OCI-LY1 (cell line): Measurements from ENCODE around the gene LRRC34.

Source experiments
- H2AFZ ChIP-seq: fragments of 200-600 bp; sonication (generic), shearing (Covaris generic); 2 replicates; pipeline ENCODE4 v1.6.0; 2014; ENCODE audit warnings: antibody characterized with exemption, mild to moderate bottlenecking, low read length
- H3F3A ChIP-seq: fragments of 200-600 bp; sonication (generic), shearing (Covaris generic); 2 replicates; pipeline ENCODE4 v1.6.0; 2014; ENCODE audit warnings: mild to moderate bottlenecking, antibody characterized with exemption, low read length, moderate library complexity; ENCODE audit not compliant: insufficient read depth
- H3K27ac ChIP-seq: fragments of 200-600 bp; sonication (generic); 2 replicates; pipeline ENCODE4 v1.5.1; 2014; ENCODE audit warnings: low read length, mixed run types, mild to moderate bottlenecking, low read depth; ENCODE audit not compliant: poor library complexity, severe bottlenecking
- H3K27me3 ChIP-seq: fragments of 200-600 bp; sonication (generic); 2 replicates; pipeline ENCODE4 v1.6.0; 2014; ENCODE audit warnings: antibody characterized with exemption, mild to moderate bottlenecking, low read length, moderate library complexity; ENCODE audit not compliant: insufficient read depth
- H3K36me3 ChIP-seq: fragments of 200-600 bp; sonication (generic); 2 replicates; pipeline ENCODE4 v1.6.1; 2014; ENCODE audit warnings: mild to moderate bottlenecking, antibody characterized with exemption, low read length, moderate library complexity, mixed read lengths; ENCODE audit not compliant: insufficient read depth
- H3K4me1 ChIP-seq: fragments of 200-600 bp; sonication (generic); 2 replicates; pipeline ENCODE4 v1.5.1; 2014; ENCODE audit warnings: mild to moderate bottlenecking, low read length, moderate library complexity; ENCODE audit not compliant: insufficient read depth, severe bottlenecking
- H3K4me2 ChIP-seq: fragments of 200-600 bp; sonication (generic), shearing (Covaris generic); 2 replicates; pipeline ENCODE4 v1.6.1; 2014; ENCODE audit warnings: low read length
- H3K4me3 ChIP-seq: fragments of 200-600 bp; sonication (generic); 2 replicates; pipeline ENCODE4 v1.5.1; 2014; ENCODE audit warnings: low read length, low read depth, mild to moderate bottlenecking, mixed read lengths; ENCODE audit not compliant: poor library complexity, severe bottlenecking
- H3K79me2 ChIP-seq: fragments of 200-600 bp; shearing (Covaris generic); 2 replicates; pipeline ENCODE4 v1.6.1; 2016; ENCODE audit warnings: mixed run types, low read length, mixed read lengths; ENCODE audit not compliant: insufficient read depth
- H3K9ac ChIP-seq: fragments of 200-600 bp; sonication (generic), shearing (Covaris generic); 2 replicates; pipeline ENCODE4 v1.6.1; 2014; ENCODE audit warnings: mild to moderate bottlenecking, low read length, mixed read lengths
- H3K9me2 ChIP-seq: fragments of 200-600 bp; sonication (generic), shearing (Covaris generic); 2 replicates; pipeline ENCODE4 v1.6.1; 2014; ENCODE audit warnings: low read depth, mild to moderate bottlenecking, low read length, mixed read lengths
- H3K9me3 ChIP-seq: fragments of 200-600 bp; shearing (Covaris generic); 2 replicates; pipeline ENCODE4 v1.6.1; 2014; ENCODE audit warnings: low read length, mixed read lengths
- H4K20me1 ChIP-seq: fragments of 200-600 bp; sonication (generic), shearing (Covaris generic); 2 replicates; pipeline ENCODE4 v1.6.0; 2016; ENCODE audit warnings: mild to moderate bottlenecking, low read length; ENCODE audit not compliant: insufficient read depth
- CTCF ChIP-seq: fragments of 200-600 bp; sonication (generic), shearing (Covaris generic); IDR thresholded peaks from 2 replicates; pipeline ENCODE4 v1.5.1; 2017; ENCODE audit warnings: mild to moderate bottlenecking, antibody characterized with exemption, low read length, moderate library complexity, mixed read lengths
- EZH2 ChIP-seq: fragments of 200-600 bp; sonication (generic), shearing (Covaris generic); IDR thresholded peaks from 2 replicates; pipeline ENCODE4 v1.8.0; 2017; ENCODE audit warnings: borderline replicate concordance, mixed run types, mild to moderate bottlenecking, antibody characterized with exemption, low read length, moderate library complexity, mixed read lengths

LRRC34 gene

GRCh38 chr3:169847896-169848295, 35.2 kb upstream of the LRRC34 start:
- no peak overlapping the region for H3K4me3 ChIP-seq
- H4K20me1 ChIP-seq, result no peaks in the 10 kb centered on the region
- H3K36me3 ChIP-seq, result no peaks in the 10 kb centered on the region
- no peak overlapping the region for H2AFZ ChIP-seq
- H3K9me2 ChIP-seq, result no peaks in the 10 kb centered on the region
- TF ChIP-seq EZH2 (no peak), CTCF (no peak)
- H3K27ac ChIP-seq, result no peak overlapping the region
- H3K4me2 ChIP-seq, result no peak overlapping the region
- no peaks in the 10 kb centered on the region for H3K79me2 ChIP-seq
- H3K9me3 ChIP-seq, result no peaks in the 10 kb centered on the region
- peaks cover 11% of the 10 kb centered on the region for H3K4me1 ChIP-seq
- no peaks in the 10 kb centered on the region for H3F3A ChIP-seq
- no peaks in the 10 kb centered on the region for H3K27me3 ChIP-seq
- no peak overlapping the region for H3K9ac ChIP-seq

- Histone ChIP-seq H3K9me2 (no peaks in the 10 kb centered on the region), H3F3A (no peaks in the 10 kb centered on the region), H3K9me3 (no peaks in the 10 kb centered on the region), H3K4me2 (no peak overlapping the region), H3K36me3 (no peaks in the 10 kb centered on the region), H2AFZ (no peak overlapping the region), H3K4me3 (no peak overlapping the region), H3K4me1 (peaks cover 11% of the 10 kb centered on the region), H3K27me3 (no peaks in the 10 kb centered on the region), H4K20me1 (no peaks in the 10 kb centered on the region), H3K27ac (no peak overlapping the region), H3K9ac (no peak overlapping the region), H3K79me2 (no peaks in the 10 kb centered on the region)
- TF ChIP-seq CTCF (no peak), EZH2 (no peak)
These were observed 33.9 kb upstream of the LRRC34 start for GRCh38 chr3:169846458-169847193.

GRCh38 chr3:169842960-169843359, 30.3 kb upstream of the LRRC34 start:
- Histone ChIP-seq H3K4me1 (peaks cover 19% of the 10 kb centered on the region), H3K9me3 (no peaks in the 10 kb centered on the region), H4K20me1 (no peaks in the 10 kb centered on the region), H3F3A (no peaks in the 10 kb centered on the region), H3K27ac (no peak overlapping the region), H3K4me3 (no peak overlapping the region), H3K9me2 (no peaks in the 10 kb centered on the region), H3K9ac (no peak overlapping the region), H3K27me3 (no peaks in the 10 kb centered on the region), H3K36me3 (no peaks in the 10 kb centered on the region), H3K79me2 (no peaks in the 10 kb centered on the region), H3K4me2 (no peak overlapping the region; the same call in 1 of the 2 replicates), H2AFZ (no peak overlapping the region)
- TF ChIP-seq EZH2 (no peak), CTCF (no peak)
